Trophoblast cell (in vitro differentiated cells and primary cell): ENCODE results near the gene DEPDC5.

Experiments used
- DNase-seq, 2 donors: peaks; one replicate each; pipeline ENCODE4 v3.0.0-alpha.2; 2016
- H2AFZ ChIP-seq: 2 replicates; pipeline ENCODE4 v1.6.1; 2013; ENCODE audit warnings: low read length, moderate library complexity, mild to moderate bottlenecking; ENCODE audit not compliant: insufficient read depth, poor library complexity
- H2AK5ac ChIP-seq: 2 replicates; pipeline ENCODE4 v1.6.1; 2013; ENCODE audit warnings: mild to moderate bottlenecking, low read length
- H2BK120ac ChIP-seq: 2 replicates; pipeline ENCODE4 v1.6.1; 2013; ENCODE audit warnings: low read length, mild to moderate bottlenecking, moderate library complexity; ENCODE audit not compliant: insufficient read depth, poor library complexity
- H2BK12ac ChIP-seq: 2 replicates; pipeline ENCODE4 v1.6.1; 2013; ENCODE audit warnings: mild to moderate bottlenecking, low read length, moderate library complexity
- H2BK5ac ChIP-seq: 2 replicates; pipeline ENCODE4 v1.6.1; 2013; ENCODE audit warnings: low read length, low read depth, moderate library complexity, mild to moderate bottlenecking; ENCODE audit not compliant: poor library complexity
- H3K14ac ChIP-seq: 2 replicates; pipeline ENCODE4 v1.6.1; 2013; ENCODE audit warnings: mild to moderate bottlenecking, low read length
- H3K18ac ChIP-seq: 2 replicates; pipeline ENCODE4 v1.6.1; 2013; ENCODE audit warnings: mild to moderate bottlenecking, low read length
- H3K23ac ChIP-seq: 2 replicates; pipeline ENCODE4 v1.6.1; 2013; ENCODE audit warnings: low read length
- H3K27ac ChIP-seq: 2 replicates; pipeline ENCODE4 v1.5.1; 2013; ENCODE audit warnings: low read depth, mild to moderate bottlenecking, inconsistent platforms, low read length, moderate library complexity
- H3K27me3 ChIP-seq: 2 replicates; pipeline ENCODE4 v1.6.1; 2013; ENCODE audit warnings: inconsistent platforms, mild to moderate bottlenecking, low read length, moderate library complexity; ENCODE audit not compliant: insufficient read depth
- H3K36me3 ChIP-seq, 2 experiments: 1 replicate in 1 of 2; 2 replicates in 1 of 2; pipeline ENCODE4 v1.6.1; 2013; ENCODE audit warnings: low read length in 2 of 2, mild to moderate bottlenecking in 2 of 2, moderate library complexity in 1 of 2; ENCODE audit not compliant: insufficient read depth in 2 of 2, control insufficient read depth in 1 of 2
- H3K4ac ChIP-seq: 2 replicates; pipeline ENCODE4 v1.6.1; 2013; ENCODE audit warnings: low read depth, mild to moderate bottlenecking, low read length, moderate library complexity
- H3K4me1 ChIP-seq, 2 experiments: 1 replicate in 1 of 2; 2 replicates in 1 of 2; pipeline ENCODE4 v1.6.1; 2013; ENCODE audit warnings: low read length in 2 of 2, mild to moderate bottlenecking in 2 of 2, moderate library complexity in 1 of 2; ENCODE audit not compliant: insufficient read depth in 2 of 2, control insufficient read depth in 1 of 2
- H3K4me2 ChIP-seq: 2 replicates; pipeline ENCODE4 v1.6.1; 2013; ENCODE audit warnings: inconsistent platforms, mild to moderate bottlenecking, low read length, moderate library complexity
- H3K4me3 ChIP-seq: 2 replicates; pipeline ENCODE4 v1.5.1; 2013; ENCODE audit warnings: mild to moderate bottlenecking, low read depth, low read length, inconsistent platforms
- H3K79me1 ChIP-seq: one replicate; pipeline ENCODE4 v1.6.1; 2013; ENCODE audit warnings: low read length
- H3K79me2 ChIP-seq: 2 replicates; pipeline ENCODE4 v1.6.1; 2013; ENCODE audit warnings: low read length, mild to moderate bottlenecking; ENCODE audit not compliant: control insufficient read depth, insufficient read depth, poor library complexity
- H3K9ac ChIP-seq: 2 replicates; pipeline ENCODE4 v1.6.1; 2013; ENCODE audit warnings: mild to moderate bottlenecking, low read length
- H3K9me3 ChIP-seq: 2 replicates; pipeline ENCODE4 v1.6.1; 2013; ENCODE audit warnings: low read depth, mild to moderate bottlenecking, control low read depth, inconsistent platforms, low read length; ENCODE audit not compliant: insufficient read depth
- H4K12ac ChIP-seq: 2 replicates; pipeline ENCODE4 v1.6.1; 2013; ENCODE audit warnings: low read depth, mild to moderate bottlenecking, low read length, moderate library complexity
- H4K8ac ChIP-seq: 2 replicates; pipeline ENCODE4 v1.6.1; 2013; ENCODE audit warnings: low read depth, mild to moderate bottlenecking, low read length, moderate library complexity
- H4K91ac ChIP-seq: one replicate; pipeline ENCODE4 v1.6.1; 2013; ENCODE audit warnings: low read depth, mild to moderate bottlenecking, low read length, moderate library complexity
- WGBS: extraction: QIAGEN DNeasy Blood & Tissue Kit; methylation state at CpG from one replicate; pipeline ENCODE4 v1.1.7; 2013; ENCODE audit warnings: missing lambda C conversion rate; ENCODE audit not compliant: insufficient read length, insufficient coverage; ENCODE audit errors: extremely low coverage; 5-methylcytosine and 5-hydroxymethylcytosine counted together

DEPDC5 gene

GRCh38 chr22:31926969-31927368, 173.2 kb downstream of the DEPDC5 start:
- Histone ChIP-seq H4K91ac (no peak overlapping the region), H3K79me2 (no peaks in the 10 kb centered on the region), H2BK120ac (no peak overlapping the region), H3K79me1 (no peaks in the 10 kb centered on the region), H3K27me3 (no peaks in the 10 kb centered on the region), H3K27ac (no peak overlapping the region), H3K9me3 (no peaks in the 10 kb centered on the region), H4K12ac (no peak overlapping the region), H2BK12ac (no peak overlapping the region), H3K14ac (no peak overlapping the region), H2AK5ac (no peak overlapping the region), H3K4me2 (no peak overlapping the region), H3K4me3 (no peak overlapping the region), H2BK5ac (no peak overlapping the region), H3K23ac (no peak overlapping the region), H3K4ac (no peak overlapping the region), H3K9ac (no peak overlapping the region), H4K8ac (no peak overlapping the region), H2AFZ (no peak overlapping the region), H3K36me3 (no peaks in the 10 kb centered on the region), H3K4me1 (no peaks in the 10 kb centered on the region), H3K18ac (no peak overlapping the region)
- DNase-seq = no peak

GRCh38 chr22:31927562-31927961, 173.7 kb downstream of the DEPDC5 start:
- H3K4me1 ChIP-seq = no peaks in the 10 kb centered on the region
- H3K4ac ChIP-seq = no peak overlapping the region
- H3K9me3 ChIP-seq = no peaks in the 10 kb centered on the region
- H3K79me1 ChIP-seq = no peaks in the 10 kb centered on the region
- H2BK12ac ChIP-seq = no peak overlapping the region
- no peaks in the 10 kb centered on the region for H3K27me3 ChIP-seq
- H2AK5ac ChIP-seq = no peak overlapping the region
- no peak overlapping the region for H3K23ac ChIP-seq
- no peak overlapping the region for H2AFZ ChIP-seq
- no peaks in the 10 kb centered on the region for H3K79me2 ChIP-seq
- H4K91ac ChIP-seq = no peak overlapping the region
- no peak overlapping the region for H2BK120ac ChIP-seq
- H4K8ac ChIP-seq = no peak overlapping the region
- H3K4me2 ChIP-seq = no peak overlapping the region
- no CpG with 5 or more reads among the region's 3 CpGs for WGBS
- no peak overlapping the region for H3K18ac ChIP-seq
- no peak overlapping the region for H3K14ac ChIP-seq
- no peaks in the 10 kb centered on the region for H3K36me3 ChIP-seq
- no peak for DNase-seq
- H3K27ac ChIP-seq = no peak overlapping the region
- H3K9ac ChIP-seq = no peak overlapping the region
- no peak overlapping the region for H4K12ac ChIP-seq
- H2BK5ac ChIP-seq = no peak overlapping the region
- no peak overlapping the region for H3K4me3 ChIP-seq

GRCh38 chr22:31929167-31929930, 175.5 kb downstream of the DEPDC5 start:
- no peak overlapping the region for H3K14ac ChIP-seq
- no peaks in the 10 kb centered on the region for H3K79me1 ChIP-seq
- no peak overlapping the region for H3K27ac ChIP-seq
- no peak overlapping the region for H4K8ac ChIP-seq
- H3K4me3 ChIP-seq = no peak overlapping the region
- H3K18ac ChIP-seq = no peak overlapping the region
- no peak overlapping the region for H4K91ac ChIP-seq
- no peak overlapping the region for H4K12ac ChIP-seq
- H3K36me3 ChIP-seq = no peaks in the 10 kb centered on the region
- H2BK120ac ChIP-seq = no peak overlapping the region
- no peak overlapping the region for H2AFZ ChIP-seq
- no peak overlapping the region for H2AK5ac ChIP-seq
- H3K9me3 ChIP-seq = no peaks in the 10 kb centered on the region
- H3K23ac ChIP-seq = no peak overlapping the region
- no CpG with 5 or more reads among the region's 8 CpGs for WGBS
- no peaks in the 10 kb centered on the region for H3K4me1 ChIP-seq
- H3K4ac ChIP-seq = no peak overlapping the region
- no peaks in the 10 kb centered on the region for H3K79me2 ChIP-seq
- no peak overlapping the region for H2BK5ac ChIP-seq
- no peak for DNase-seq
- no peak overlapping the region for H2BK12ac ChIP-seq
- H3K9ac ChIP-seq = no peak overlapping the region
- H3K4me2 ChIP-seq = no peak overlapping the region
- no peaks in the 10 kb centered on the region for H3K27me3 ChIP-seq

- H3K79me2 ChIP-seq = no peaks in the 10 kb centered on the region
- no peak overlapping the region for H3K4ac ChIP-seq
- no peaks in the 10 kb centered on the region for H3K9me3 ChIP-seq
- no peak overlapping the region for H4K8ac ChIP-seq
- H4K12ac ChIP-seq = no peak overlapping the region
- no peak overlapping the region for H3K9ac ChIP-seq
- H2BK12ac ChIP-seq = no peak overlapping the region
- no peak overlapping the region for H3K18ac ChIP-seq
- no peak overlapping the region for H2BK5ac ChIP-seq
- H3K36me3 ChIP-seq = no peaks in the 10 kb centered on the region
- no peak overlapping the region for H3K27ac ChIP-seq
- H2BK120ac ChIP-seq = no peak overlapping the region
- no peak for DNase-seq
- no peak overlapping the region for H2AFZ ChIP-seq
- WGBS = no CpG with 5 or more reads among the region's 5 CpGs
- peaks cover 8 to 9% of the 10 kb centered on the region in 2 experiments for H3K4me1 ChIP-seq
- H3K23ac ChIP-seq = no peak overlapping the region
- no peak overlapping the region for H3K4me3 ChIP-seq
- H3K79me1 ChIP-seq = no peaks in the 10 kb centered on the region
- no peaks in the 10 kb centered on the region for H3K27me3 ChIP-seq
- H2AK5ac ChIP-seq = no peak overlapping the region
- H3K14ac ChIP-seq = no peak overlapping the region
- no peak overlapping the region for H3K4me2 ChIP-seq
- H4K91ac ChIP-seq = no peak overlapping the region
These were observed 179.0 kb downstream of the DEPDC5 start for GRCh38 chr22:31932863-31933262.
